ENCODE data around the gene CD68.

The CD68 gene

DNA sequence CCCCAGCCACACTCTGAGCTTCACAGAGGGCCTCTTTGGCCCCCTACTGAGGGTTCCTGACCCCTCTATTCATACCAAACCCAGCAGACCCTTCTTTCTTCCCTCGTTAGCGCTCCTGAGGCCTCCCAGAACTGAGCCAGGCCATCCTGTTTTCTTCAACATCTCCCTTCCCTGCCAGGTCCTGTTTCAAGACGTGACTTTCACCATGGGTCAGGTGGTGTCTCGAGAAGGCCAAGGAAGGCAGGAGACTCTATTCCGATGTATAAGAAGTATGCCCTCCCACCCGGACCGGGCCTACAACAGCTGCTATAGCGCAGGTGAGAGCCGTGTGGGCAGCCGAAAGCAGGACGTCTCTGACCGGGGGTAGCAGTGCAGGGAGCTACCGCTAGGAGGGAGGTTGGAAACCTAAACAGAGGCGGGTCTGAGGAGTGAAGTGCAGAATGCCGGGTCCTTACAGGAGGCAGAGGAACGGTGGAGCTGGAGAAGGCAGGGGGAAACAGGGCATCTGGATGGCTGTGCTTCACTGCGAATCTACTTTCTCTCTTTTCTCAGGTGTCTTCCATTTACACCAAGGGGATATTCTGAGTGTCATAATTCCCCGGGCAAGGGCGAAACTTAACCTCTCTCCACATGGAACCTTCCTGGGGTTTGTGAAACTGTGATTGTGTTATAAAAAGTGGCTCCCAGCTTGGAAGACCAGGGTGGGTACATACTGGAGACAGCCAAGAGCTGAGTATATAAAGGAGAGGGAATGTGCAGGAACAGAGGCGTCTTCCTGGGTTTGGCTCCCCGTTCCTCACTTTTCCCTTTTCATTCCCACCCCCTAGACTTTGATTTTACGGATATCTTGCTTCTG is 19.0 kb upstream of the CD68 start:
- DNase-seq = peak; percentile 96

- DNase-seq = peak; percentile 98
These were observed 18.3 kb upstream of the CD68 start for GRCh38 chr17:7561028-7561575.

GRCh38 chr17:7561589-7562207 is 17.7 kb upstream of the CD68 start, which contains the start of gene SENP3:
Gene SENP3 (plus strand): TSS chr17:7561919. CDS start chr17:7563077, 1,158 bp downstream.
- DNase-seq = peak; percentile 95

- no peak for DNase-seq
These were observed 17.2 kb upstream of the CD68 start for GRCh38 chr17:7562208-7562605.

DNA sequence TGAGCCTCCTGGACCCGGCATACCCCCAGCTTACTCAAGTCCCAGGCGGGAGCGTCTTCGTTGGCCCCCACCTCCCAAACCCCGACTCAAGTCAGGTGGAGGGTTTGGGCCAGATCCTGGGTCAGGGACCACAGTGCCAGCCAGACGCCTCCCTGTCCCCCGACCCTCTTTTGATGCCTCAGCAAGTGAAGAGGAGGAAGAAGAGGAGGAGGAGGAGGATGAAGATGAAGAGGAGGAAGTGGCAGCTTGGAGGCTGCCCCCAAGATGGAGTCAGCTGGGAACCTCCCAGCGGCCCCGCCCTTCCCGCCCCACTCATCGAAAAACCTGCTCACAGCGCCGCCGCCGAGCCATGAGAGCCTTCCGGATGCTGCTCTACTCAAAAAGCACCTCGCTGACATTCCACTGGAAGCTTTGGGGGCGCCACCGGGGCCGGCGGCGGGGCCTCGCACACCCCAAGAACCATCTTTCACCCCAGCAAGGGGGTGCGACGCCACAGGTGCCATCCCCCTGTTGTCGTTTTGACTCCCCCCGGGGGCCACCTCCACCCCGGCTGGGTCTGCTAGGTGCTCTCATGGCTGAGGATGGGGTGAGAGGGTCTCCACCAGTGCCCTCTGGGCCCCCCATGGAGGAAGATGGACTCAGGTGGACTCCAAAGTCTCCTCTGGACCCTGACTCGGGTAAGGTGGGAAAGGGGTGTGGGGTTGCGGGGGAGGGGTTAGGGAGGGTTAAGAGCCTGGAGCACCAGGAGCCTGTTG is 16.1 kb upstream of the CD68 start:
- DNase-seq = no peak

DNA sequence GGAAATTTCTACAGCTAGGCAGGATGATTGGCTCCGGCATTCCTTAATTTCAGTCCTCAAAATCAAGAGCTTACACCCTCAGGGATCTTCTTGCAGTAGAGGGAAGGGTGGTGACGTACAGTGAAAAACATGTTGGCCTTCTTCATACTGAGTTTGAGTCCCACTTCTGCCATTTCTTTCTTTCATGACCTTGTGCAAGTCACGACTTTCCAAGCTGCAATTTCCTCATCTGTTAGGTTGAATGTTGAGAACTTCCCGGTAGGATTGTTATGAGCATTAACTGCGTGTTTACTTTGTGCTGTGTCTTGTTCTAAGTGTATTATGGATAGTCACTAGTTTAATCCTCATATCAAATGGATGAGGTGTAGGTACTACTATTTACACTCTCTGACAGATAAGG is 9.9 kb upstream of the CD68 start:
- no peak for DNase-seq

GRCh38 chr17:7570351-7570750 is 9.1 kb upstream of the CD68 start:
- no peak for DNase-seq

- DNase-seq = no peak
These were observed 7.2 kb upstream of the CD68 start for GRCh38 chr17:7572338-7572587.

GRCh38 chr17:7572588-7573323 is 6.7 kb upstream of the CD68 start:
- peak; percentile 100 for DNase-seq

DNA sequence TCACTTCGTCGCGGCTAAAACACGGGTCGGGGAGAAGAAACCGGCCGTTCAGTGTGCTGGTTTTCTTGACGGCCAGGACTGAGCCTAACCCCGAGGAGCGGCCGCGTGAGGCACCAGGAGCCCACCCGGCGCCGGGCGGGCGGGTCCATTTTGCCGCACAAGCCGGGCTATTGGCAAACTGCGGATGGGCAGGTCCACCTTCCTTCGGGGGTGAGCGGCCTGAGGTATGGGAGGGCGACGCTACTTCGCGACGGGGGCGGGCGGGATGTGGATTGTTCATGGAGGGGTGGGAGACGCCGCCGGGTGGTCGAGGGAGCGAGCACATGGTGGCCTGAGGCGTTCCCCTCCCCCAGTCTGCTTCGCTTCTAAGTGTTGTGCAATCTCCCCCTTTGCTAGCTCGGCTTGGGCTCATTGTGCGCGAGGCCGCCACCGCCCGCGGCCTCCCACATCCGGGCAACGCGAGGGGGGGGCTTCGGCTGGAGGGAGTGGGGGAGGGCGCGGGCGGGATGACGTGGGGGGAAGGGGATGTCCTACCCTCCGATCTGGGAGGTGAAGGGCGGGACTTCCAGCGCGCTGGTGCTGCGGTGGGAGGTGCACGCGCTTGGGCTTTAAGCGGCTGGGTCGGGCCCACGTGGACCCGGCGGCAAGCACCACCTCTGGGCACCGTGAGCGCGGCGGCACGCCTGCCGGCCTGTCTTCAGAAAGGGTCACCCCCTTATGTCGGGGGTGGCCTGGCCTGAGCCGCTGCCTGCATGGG is 5.9 kb upstream of the CD68 start:
- DNase-seq = peak; percentile 96

DNA sequence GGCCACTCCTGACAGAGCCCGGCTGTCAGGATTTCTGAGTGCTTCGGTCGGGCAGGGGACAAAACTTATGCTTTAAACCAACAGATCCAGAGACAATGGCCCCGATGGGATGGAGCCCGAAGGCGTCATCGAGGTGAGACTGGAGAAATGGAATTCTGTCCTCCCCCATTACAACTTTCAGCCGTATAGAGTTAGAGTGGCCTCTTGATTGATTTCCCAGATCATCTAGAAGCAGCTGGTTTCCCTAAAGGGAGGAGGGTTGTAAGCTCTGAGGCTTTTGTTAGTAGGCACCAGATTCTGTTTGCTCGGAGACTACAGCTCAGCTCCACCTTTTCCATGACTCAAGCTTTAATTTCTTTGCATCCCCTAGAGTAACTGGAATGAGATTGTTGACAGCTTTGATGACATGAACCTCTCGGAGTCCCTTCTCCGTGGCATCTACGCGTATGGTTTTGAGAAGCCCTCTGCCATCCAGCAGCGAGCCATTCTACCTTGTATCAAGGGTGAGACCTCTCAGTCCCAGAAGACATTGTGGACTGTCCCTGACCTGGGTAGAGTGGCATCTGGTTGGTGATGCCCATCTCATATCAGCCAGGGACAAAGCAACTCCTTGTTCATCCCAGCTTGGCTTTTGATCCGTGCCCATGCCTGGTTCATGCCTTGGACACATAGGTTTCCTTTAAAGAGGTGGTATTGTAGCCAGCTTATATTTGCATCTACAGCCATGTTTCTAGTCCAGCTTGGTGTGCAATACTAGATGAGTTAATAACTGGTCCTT is 5.1 kb upstream of the CD68 start:
- no peak for DNase-seq

GRCh38 chr17:7575481-7575883 is 4.0 kb upstream of the CD68 start:
- no peak for DNase-seq

DNA sequence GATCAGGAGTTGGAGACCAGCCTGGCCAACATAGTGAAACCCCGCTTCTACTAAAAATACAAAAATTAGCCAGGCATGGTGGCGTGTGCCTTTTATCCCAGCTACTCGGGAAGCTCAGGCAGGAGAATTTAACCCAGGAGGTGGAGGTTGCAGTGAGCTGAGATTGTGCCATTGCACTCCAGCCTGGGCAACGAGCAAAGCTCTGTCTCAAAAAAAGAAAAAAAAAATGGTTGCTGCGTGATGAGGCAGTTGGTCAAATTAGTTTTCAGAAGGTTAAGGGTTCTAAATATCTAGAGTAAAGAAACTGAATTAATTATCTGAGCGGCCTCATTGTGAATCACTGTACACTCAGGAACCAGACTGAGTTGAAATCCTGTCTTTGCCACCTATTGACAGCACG is 3.5 kb upstream of the CD68 start:
- DNase-seq = no peak

GRCh38 chr17:7576432-7576937 is 3.0 kb upstream of the CD68 start:
- no peak for DNase-seq

DNA sequence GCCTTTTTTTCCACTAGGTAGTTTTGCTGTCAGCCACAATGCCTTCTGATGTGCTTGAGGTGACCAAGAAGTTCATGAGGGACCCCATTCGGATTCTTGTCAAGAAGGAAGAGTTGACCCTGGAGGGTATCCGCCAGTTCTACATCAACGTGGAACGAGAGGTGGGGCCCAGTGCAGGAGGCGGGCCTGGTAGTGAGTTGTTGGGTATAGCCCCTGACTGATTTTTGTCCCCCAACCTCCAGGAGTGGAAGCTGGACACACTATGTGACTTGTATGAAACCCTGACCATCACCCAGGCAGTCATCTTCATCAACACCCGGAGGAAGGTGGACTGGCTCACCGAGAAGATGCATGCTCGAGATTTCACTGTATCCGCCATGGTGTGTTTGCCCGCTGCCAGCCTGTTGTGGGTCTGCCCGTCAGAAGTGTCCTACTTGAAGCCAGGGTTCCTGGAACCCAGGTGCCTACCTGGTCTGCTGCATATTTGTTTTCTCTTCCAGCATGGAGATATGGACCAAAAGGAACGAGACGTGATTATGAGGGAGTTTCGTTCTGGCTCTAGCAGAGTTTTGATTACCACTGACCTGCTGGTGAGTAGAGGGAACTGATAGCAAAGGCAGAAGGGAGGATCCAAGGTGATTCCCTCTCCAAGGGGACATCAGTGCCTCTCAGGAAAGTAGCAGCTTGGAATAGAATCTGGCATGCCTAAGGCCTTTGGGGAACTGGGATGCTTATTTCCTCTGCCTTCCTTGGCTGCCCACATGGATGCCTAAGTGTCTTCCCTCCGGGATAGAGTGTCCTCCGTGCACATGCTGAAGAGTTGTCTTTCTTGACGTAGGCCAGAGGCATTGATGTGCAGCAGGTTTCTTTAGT is 1.9 kb upstream of the CD68 start:
- DNase-seq = no peak

GRCh38 chr17:7579834-7580603 is 581 bp downstream of the CD68 start:
- DNase-seq = peak; percentile 60

DNA sequence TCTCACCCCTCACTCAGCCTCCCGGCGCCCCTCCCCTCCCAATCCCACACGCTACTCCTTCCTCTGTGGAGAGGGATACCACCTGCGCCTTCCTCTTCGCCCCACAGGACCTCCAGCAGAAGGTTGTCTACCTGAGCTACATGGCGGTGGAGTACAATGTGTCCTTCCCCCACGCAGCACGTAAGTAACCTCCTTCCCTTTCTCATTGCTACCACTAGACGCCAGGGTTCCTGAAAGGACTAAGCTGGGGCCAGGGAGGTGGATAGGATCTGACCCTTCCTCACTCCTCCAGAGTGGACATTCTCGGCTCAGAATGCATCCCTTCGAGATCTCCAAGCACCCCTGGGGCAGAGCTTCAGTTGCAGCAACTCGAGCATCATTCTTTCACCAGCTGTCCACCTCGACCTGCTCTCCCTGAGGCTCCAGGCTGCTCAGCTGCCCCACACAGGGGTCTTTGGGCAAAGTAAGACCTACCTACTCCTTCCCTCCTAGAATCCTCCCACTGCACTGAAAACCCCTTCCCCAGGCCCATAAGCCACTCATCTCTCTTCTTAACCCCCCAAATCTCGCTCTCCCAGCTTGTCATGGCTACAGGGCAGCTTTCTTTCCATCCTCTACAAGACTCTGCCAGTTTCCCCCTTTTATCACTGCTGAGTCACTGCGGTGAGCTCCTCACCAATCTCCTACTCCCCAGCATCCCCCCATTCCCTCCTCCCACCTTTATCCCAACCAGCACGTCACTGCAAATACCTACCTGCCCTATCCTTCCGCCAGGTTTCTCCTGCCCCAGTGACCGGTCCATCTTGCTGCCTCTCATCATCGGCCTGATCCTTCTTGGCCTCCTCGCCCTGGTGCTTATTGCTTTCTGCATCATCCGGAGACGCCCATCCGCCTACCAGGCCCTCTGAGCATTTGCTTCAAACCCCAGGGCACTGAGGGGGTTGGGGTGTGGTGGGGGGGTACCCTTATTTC is 1.5 kb downstream of the CD68 start:
- peak; percentile 61 for DNase-seq
